B cell (primary cell): ENCODE measurements around the gene LRRC49.

ENCODE experiments used
- CTCF ChIP-seq: fragments of 200-600 bp; IDR thresholded peaks from one replicate; pipeline ENCODE4 v1.8.0; 2022; ENCODE audit warnings: antibody characterized with exemption, mild to moderate bottlenecking
- EZH2 ChIP-seq: IDR thresholded peaks from 2 replicates; pipeline ENCODE4 v1.6.1; 2012; ENCODE audit warnings: borderline replicate concordance, low read depth, mild to moderate bottlenecking, moderate library complexity, low read length; ENCODE audit not compliant: insufficient read depth, poor library complexity, severe bottlenecking

GRCh38 chr15:71078506-71079207, 186.0 kb downstream of the LRRC49 start:
- no peak for TF ChIP-seq CTCF
- no peak for TF ChIP-seq EZH2
